HEK293 (cell line): ENCODE results near the gene NSG1.

Experiments
- CTCF ChIA-PET: fragments of 350-600 bp; formaldehyde crosslinking; extraction: SDS; loops from one replicate; lab custom pipeline; 2021; ENCODE audit warnings: antibody characterized with exemption; lab: Yijun Ruan, JAX
- POLR2A ChIA-PET: fragments of 300-600 bp; formaldehyde crosslinking; extraction: SDS; loops from one replicate; lab custom pipeline; 2020; ENCODE audit warnings: antibody characterized with exemption, inconsistent platforms; lab: Yijun Ruan, JAX
- H3K27ac ChIP-seq: fragments of 200-500 bp; sonication (Bioruptor generic); 2 replicates; pipeline ENCODE4 v1.5.1; 2014; ENCODE audit warnings: low read depth, low read length, control low read depth, inconsistent platforms; ENCODE audit errors: extremely low read depth
- H3K36me3 ChIP-seq, 2 experiments: fragments of 200-500 bp in 1 of 2; sonication (Bioruptor generic) in 1 of 2; 1 replicate in 1 of 2; 2 replicates in 1 of 2; pipeline ENCODE4 v1.5.1; 2014 to 2017; ENCODE audit warnings: inconsistent platforms in 2 of 2, low read length in 2 of 2; ENCODE audit not compliant: control insufficient read depth in 2 of 2, insufficient read depth in 1 of 2
- H3K4me1 ChIP-seq: fragments of 200-500 bp; sonication (Bioruptor generic); 2 replicates; pipeline ENCODE4 v1.5.1; 2014; ENCODE audit warnings: mild to moderate bottlenecking, low read length, inconsistent platforms; ENCODE audit not compliant: control insufficient read depth, insufficient read depth
- H3K4me3 ChIP-seq: 2 replicates; pipeline ENCODE4 v1.5.1; 2011; ENCODE audit warnings: low read depth, mild to moderate bottlenecking, control low read depth, low read length, moderate library complexity
- H3K9me3 ChIP-seq: fragments of 200-500 bp; sonication (Bioruptor generic); 2 replicates; pipeline ENCODE4 v1.5.1; 2014; ENCODE audit warnings: low read depth, low read length, inconsistent platforms; ENCODE audit not compliant: control insufficient read depth, insufficient read depth
- INSM2 ChIP-seq: fragments of 450-650 bp; formaldehyde crosslinking; IDR thresholded peaks from 2 replicates; pipeline ENCODE4 v1.5.1; 2016; ENCODE audit warnings: missing biosample characterization, missing genetic modification characterization
- MZF1 ChIP-seq: fragments of 450-650 bp; formaldehyde crosslinking; IDR thresholded peaks from 2 replicates; pipeline ENCODE4 v1.5.1; 2017; ENCODE audit warnings: missing biosample characterization, missing genetic modification characterization, borderline replicate concordance
- PATZ1 ChIP-seq: fragments of 450-650 bp; formaldehyde crosslinking; IDR thresholded peaks from 2 replicates; pipeline ENCODE4 v1.5.1; 2016; ENCODE audit warnings: missing biosample characterization, missing genetic modification characterization
- REPIN1 ChIP-seq: fragments of 450-650 bp; formaldehyde crosslinking; IDR thresholded peaks from 2 replicates; pipeline ENCODE4 v1.5.1; 2017; ENCODE audit warnings: missing biosample characterization, missing genetic modification characterization, low read depth
- SP7 ChIP-seq: fragments of 450-650 bp; formaldehyde crosslinking; IDR thresholded peaks from 2 replicates; pipeline ENCODE4 v1.5.1; 2016; ENCODE audit warnings: missing biosample characterization, missing genetic modification characterization
- ZFP37 ChIP-seq: fragments of 450-650 bp; formaldehyde crosslinking; IDR thresholded peaks from 2 replicates; pipeline ENCODE4 v1.5.1; 2016; ENCODE audit warnings: missing biosample characterization, missing genetic modification characterization
- ZNF146 ChIP-seq: fragments of 450-650 bp; formaldehyde crosslinking; IDR thresholded peaks from 2 replicates; pipeline ENCODE4 v1.5.1; 2016; ENCODE audit warnings: missing biosample characterization, missing genetic modification characterization
- ZNF175 ChIP-seq: fragments of 450-650 bp; formaldehyde crosslinking; IDR thresholded peaks from 2 replicates; pipeline ENCODE4 v1.5.1; 2016; ENCODE audit warnings: missing biosample characterization, missing genetic modification characterization
- ZNF18 ChIP-seq: fragments of 450-650 bp; formaldehyde crosslinking; IDR thresholded peaks from 2 replicates; pipeline ENCODE4 v1.5.1; 2016; ENCODE audit warnings: missing biosample characterization, missing genetic modification characterization
- ZNF184 ChIP-seq: fragments of 450-650 bp; IDR thresholded peaks from 2 replicates; pipeline ENCODE4 v1.5.1; 2018; ENCODE audit warnings: missing biosample characterization, mild to moderate bottlenecking, missing genetic modification characterization
- ZNF2 ChIP-seq: fragments of 450-650 bp; formaldehyde crosslinking; IDR thresholded peaks from 2 replicates; pipeline ENCODE4 v1.5.1; 2016; ENCODE audit warnings: missing biosample characterization, missing genetic modification characterization
- ZNF221 ChIP-seq: fragments of 450-650 bp; formaldehyde crosslinking; IDR thresholded peaks from 2 replicates; pipeline ENCODE4 v1.5.1; 2017; ENCODE audit warnings: missing biosample characterization, missing genetic modification characterization, borderline replicate concordance
- ZNF223 ChIP-seq: fragments of 450-650 bp; formaldehyde crosslinking; IDR thresholded peaks from 2 replicates; pipeline ENCODE4 v1.5.1; 2016; ENCODE audit warnings: missing biosample characterization, missing genetic modification characterization
- ZNF311 ChIP-seq: fragments of 450-650 bp; formaldehyde crosslinking; IDR thresholded peaks from 2 replicates; pipeline ENCODE4 v1.5.1; 2017; ENCODE audit warnings: missing biosample characterization, missing genetic modification characterization, borderline replicate concordance
- ZNF354C ChIP-seq: fragments of 450-650 bp; formaldehyde crosslinking; IDR thresholded peaks from 2 replicates; pipeline ENCODE4 v1.5.1; 2016; ENCODE audit warnings: missing biosample characterization, missing genetic modification characterization, low read depth, borderline replicate concordance
- ZNF362 ChIP-seq: fragments of 450-650 bp; formaldehyde crosslinking; IDR thresholded peaks from 2 replicates; pipeline ENCODE4 v1.5.1; 2016; ENCODE audit warnings: missing biosample characterization, missing genetic modification characterization
- ZNF391 ChIP-seq: fragments of 450-650 bp; formaldehyde crosslinking; IDR thresholded peaks from 2 replicates; pipeline ENCODE4 v1.5.1; 2016; ENCODE audit warnings: low read depth, missing biosample characterization, missing genetic modification characterization, borderline replicate concordance
- ZNF560 ChIP-seq: fragments of 450-650 bp; formaldehyde crosslinking; IDR thresholded peaks from 2 replicates; pipeline ENCODE4 v1.5.1; 2017; ENCODE audit warnings: missing biosample characterization, missing genetic modification characterization, borderline replicate concordance
- ZNF561 ChIP-seq: fragments of 450-650 bp; IDR thresholded peaks from 2 replicates; pipeline ENCODE4 v1.5.1; 2018; ENCODE audit warnings: missing biosample characterization, missing genetic modification characterization, borderline replicate concordance
- ZNF621 ChIP-seq: fragments of 450-650 bp; formaldehyde crosslinking; IDR thresholded peaks from 2 replicates; pipeline ENCODE4 v1.5.1; 2017; ENCODE audit warnings: missing biosample characterization, missing genetic modification characterization
- ZNF837 ChIP-seq: fragments of 450-650 bp; formaldehyde crosslinking; IDR thresholded peaks from 2 replicates; pipeline ENCODE4 v1.5.1; 2016; ENCODE audit warnings: missing biosample characterization, missing genetic modification characterization
- ZNF843 ChIP-seq: fragments of 450-650 bp; formaldehyde crosslinking; IDR thresholded peaks from 2 replicates; pipeline ENCODE4 v1.5.1; 2016; ENCODE audit warnings: missing biosample characterization, missing genetic modification characterization

NSG1 gene

GRCh38 chr4:4368809-4369580 lies 17.9 kb upstream of the NSG1 start (continued):
- TF ChIP-seq ZNF843 (tag by site-specific recombination) (no peak), ZNF837 (no peak), ZNF561 (tag by site-specific recombination) (no peak), ZNF391 (tag by site-specific recombination) (no peak), ZNF560 (tag by site-specific recombination) (no peak)

- TF ChIP-seq ZNF146 (tag by site-specific recombination) (peak; percentile 63; the same call in 1 of the 2 replicates), ZNF223 (tag by site-specific recombination) (no peak), ZNF362 (tag by site-specific recombination) (no peak), ZNF2 (no peak)
- Histone ChIP-seq H3K4me3 (no peak overlapping the region), H3K4me1 (no peaks in the 10 kb centered on the region), H3K27ac (no peak overlapping the region), H3K36me3 (no peaks in the 10 kb centered on the region), H3K9me3 (no peaks in the 10 kb centered on the region)
- ChIA-PET POLR2A (no interaction called here), CTCF (interaction anchor here (0.6 to 1.9 kb wide), 2 partner anchors 10 to 1960 kb away, joined by 3 to 9 read pairs; no protein-coding TSS in a partner anchor)
These were observed 12.4 kb upstream of the NSG1 start for GRCh38 chr4:4374388-4375098.

GRCh38 chr4:4376074-4376473 lies 10.8 kb upstream of the NSG1 start:
- Histone ChIP-seq H3K4me1 (no peaks in the 10 kb centered on the region), H3K36me3 (no peaks in the 10 kb centered on the region), H3K9me3 (no peaks in the 10 kb centered on the region), H3K4me3 (no peak overlapping the region), H3K27ac (no peak overlapping the region)
- ChIA-PET POLR2A (interaction anchor here (0.6 kb wide), 1 partner anchor 44 kb away, joined by 6 read pairs; no protein-coding TSS in a partner anchor), CTCF (interaction anchor here (1.9 kb wide), 1 partner anchor 9 kb away, joined by 6 read pairs; no protein-coding TSS in a partner anchor)
- TF ChIP-seq ZNF391 (tag by site-specific recombination) (no peak), INSM2 (tag by site-specific recombination) (no peak), ZNF354C (tag by site-specific recombination) (no peak), ZNF311 (tag by site-specific recombination) (no peak), REPIN1 (tag by site-specific recombination) (no peak), ZNF184 (tag by site-specific recombination) (no peak), ZNF18 (tag by site-specific recombination) (no peak), ZNF221 (tag by site-specific recombination) (no peak), ZFP37 (tag by site-specific recombination) (no peak), ZNF175 (tag by site-specific recombination) (no peak), ZNF621 (tag by site-specific recombination) (no peak), SP7 (tag by site-specific recombination) (no peak), PATZ1 (tag by site-specific recombination) (no peak), MZF1 (tag by site-specific recombination) (no peak)
